Neural crest cell (in vitro differentiated cells): ENCODE results near the gene DPY30. TPM values are rescaled to one million over a fixed set of nuclear protein-coding genes. Genes with fewer than 3 reads are reported as not detected.
A peak's percentile ranks its signal among the peaks of the same experiment; 100 is the strongest.

ENCODE experiments used
- DNase-seq: peaks from one replicate; pipeline ENCODE4 v3.0.0; 2021; ENCODE audit warnings: low read depth, mixed read lengths, low spot score
- H3K27ac Mint-ChIP-seq: one replicate; pipeline ENCODE4 v1.8.0; 2021; ENCODE audit warnings: mild to moderate bottlenecking, mixed read lengths; ENCODE audit not compliant: unreplicated experiment
- H3K27me3 Mint-ChIP-seq: 2 replicates; pipeline ENCODE4 v1.8.0; 2021; ENCODE audit warnings: low read depth, mild to moderate bottlenecking, mixed read lengths
- H3K36me3 Mint-ChIP-seq: 2 replicates; pipeline ENCODE4 v1.8.0; 2021; ENCODE audit warnings: low read depth, mild to moderate bottlenecking, mixed read lengths
- H3K4me1 Mint-ChIP-seq: 2 replicates; pipeline ENCODE4 v1.8.0; 2021; ENCODE audit warnings: mixed read lengths
- H3K4me3 Mint-ChIP-seq: one replicate; pipeline ENCODE4 v1.8.0; 2021; ENCODE audit warnings: mild to moderate bottlenecking, mixed read lengths
- H3K9me3 Mint-ChIP-seq: 2 replicates; pipeline ENCODE4 v1.8.0; 2021; ENCODE audit warnings: mixed read lengths
- CTCF ChIP-seq: fragments of 200-600 bp; sonication (generic); conservative IDR thresholded peaks from 2 replicates; pipeline ENCODE4 v1.5.0; 2021; ENCODE audit warnings: antibody characterized with exemption, mild to moderate bottlenecking
- long read RNA-seq: library from polyadenylated mRNA; unstranded; transcript quantifications from one replicate; pipeline ENCODE4 v2.0.0, GENCODE V29; 2020
- total RNA-seq: library from RNA; stranded (reverse); gene quantifications from 2 replicates; pipeline ENCODE4 v1.2.1, GENCODE V29; 2021

The DPY30 gene
- total RNA-seq = 84.5 and 85.1 TPM in 2 replicates
- long read RNA-seq, transcript DPY30-202 (5 exons, 708 nt) = major isoform, 13 of 22 reads
- long read RNA-seq, partial matches to known transcripts = 2 of 22 reads
- long read RNA-seq, other reads (novel, unspliced or antisense) = 6 of 22 reads

GRCh38 chr2:32039447-32040219 lies at the start of gene DPY30:
Gene DPY30, minus strand, starts transcription at chr2:32039805. Its CDS starts 349 bp downstream, at chr2:32039456.
- Mint-ChIP-seq H3K4me1 (peaks cover 18% of the 10 kb centered on the region), H3K36me3 (no peaks in the 10 kb centered on the region), H3K9me3 (no peaks in the 10 kb centered on the region), H3K27me3 (no peaks in the 10 kb centered on the region), H3K4me3 (peak within 1 kb of the TSS; percentile 90), H3K27ac (peak within 1 kb of the TSS; percentile 92)
- no peak for TF ChIP-seq CTCF
- DNase-seq = peak; percentile 88

- Mint-ChIP-seq H3K4me3 (no peak overlapping the region), H3K4me1 (peaks cover 4% of the 10 kb centered on the region), H3K27ac (no peak overlapping the region), H3K27me3 (no peaks in the 10 kb centered on the region), H3K36me3 (no peaks in the 10 kb centered on the region), H3K9me3 (no peaks in the 10 kb centered on the region)
- no peak for DNase-seq
- no peak for TF ChIP-seq CTCF
These were observed 34.5 kb upstream of the DPY30 start for GRCh38 chr2:32074134-32074506.

- TF ChIP-seq CTCF = no peak
- peaks cover 21% of the 10 kb centered on the region for H3K4me1 Mint-ChIP-seq
- peak overlapping the region; percentile 51 for H3K4me3 Mint-ChIP-seq
- H3K27ac Mint-ChIP-seq = no peak overlapping the region
- no peak for DNase-seq
- H3K9me3 Mint-ChIP-seq = no peaks in the 10 kb centered on the region
- H3K27me3 Mint-ChIP-seq = no peaks in the 10 kb centered on the region
- no peaks in the 10 kb centered on the region for H3K36me3 Mint-ChIP-seq
These were observed 27.9 kb upstream of the DPY30 start for GRCh38 chr2:32067549-32067948.

GRCh38 chr2:32064713-32065112 lies 25.1 kb upstream of the DPY30 start:
- no peaks in the 10 kb centered on the region for H3K9me3 Mint-ChIP-seq
- no peaks in the 10 kb centered on the region for H3K27me3 Mint-ChIP-seq
- peaks cover 27% of the 10 kb centered on the region for H3K4me1 Mint-ChIP-seq
- DNase-seq = no peak
- H3K27ac Mint-ChIP-seq = no peak overlapping the region
- peak overlapping the region; percentile 99 for H3K4me3 Mint-ChIP-seq
- TF ChIP-seq CTCF = no peak
- no peaks in the 10 kb centered on the region for H3K36me3 Mint-ChIP-seq

GRCh38 chr2:32064021-32064601 lies 24.5 kb upstream of the DPY30 start:
- Mint-ChIP-seq H3K36me3 (no peaks in the 10 kb centered on the region), H3K27me3 (no peaks in the 10 kb centered on the region), H3K9me3 (no peaks in the 10 kb centered on the region), H3K4me1 (peaks cover 27% of the 10 kb centered on the region), H3K4me3 (peak overlapping the region; percentile 99), H3K27ac (peak overlapping the region; percentile 88)
- DNase-seq = no peak
- no peak for TF ChIP-seq CTCF
